Gastrocnemius medialis (tissue), 4 donors: ENCODE results near the gene CTAG1B.

Source experiments
- CTCF ChIP-seq, 5 experiments: fragments of 450-650 bp in 3 of 5; fragments of 200-600 bp in 2 of 5; sonication (generic) in 2 of 5; IDR thresholded peaks in 4 of 5; conservative IDR thresholded peaks in 1 of 5; 1 replicate in 4 of 5; 2 replicates in 1 of 5; pipeline ENCODE4 v1.5.1; 2016 to 2019; ENCODE audit warnings: antibody characterized with exemption in 5 of 5, mild to moderate bottlenecking in 3 of 5, moderate library complexity in 3 of 5
- POLR2A ChIP-seq, 2 donors: fragments of 450-650 bp; IDR thresholded peaks; one replicate each; pipeline ENCODE4 v1.6.1; 2017; ENCODE audit warnings: antibody characterized with exemption in 2 of 2, mild to moderate bottlenecking in 2 of 2, moderate library complexity in 2 of 2

- TF ChIP-seq POLR2A (IDR thresholded peaks at IDR 0.05) (no peak), CTCF (IDR thresholded peaks at IDR 0.05 in 4 of 5, conservative IDR thresholded peaks at IDR 0.05 in 1 of 5) (no peak)
These were observed 26.6 kb downstream of the CTAG1B start for GRCh38 chrX:154592505-154592904.
